CD4-positive, CD25-positive, alpha-beta regulatory T cell (primary cell): ENCODE data around the gene CTRB2. TPM values are rescaled to one million over a fixed set of nuclear protein-coding genes. Genes with fewer than 3 reads are reported as not detected.

Experiments used
- ATAC-seq, 2 donors: fragments of 150-1000 bp; cut with Tn5 transposase; one replicate each; pipeline ENCODE4 v1.10.0; 2021; ENCODE audit warnings: low read depth in 2 of 2, moderate number of reproducible peaks in 2 of 2, moderate library complexity in 1 of 2
- DNase-seq, 3 donors: peaks; one replicate each; pipeline versions ENCODE4 v3.0.0 to v3.0.0-alpha.2; 2012 to 2022; ENCODE audit warnings: mixed read lengths in 1 of 3
- H3K27ac ChIP-seq: one replicate; pipeline ENCODE4 v1.7.0; 2013; ENCODE audit warnings: mild to moderate bottlenecking, low read length; ENCODE audit not compliant: insufficient read depth, poor library complexity, severe bottlenecking
- H3K27me3 ChIP-seq: one replicate; pipeline ENCODE4 v1.7.0; 2013; ENCODE audit warnings: low read length; ENCODE audit not compliant: control insufficient read depth, insufficient read depth
- H3K36me3 ChIP-seq: one replicate; pipeline ENCODE4 v1.7.0; 2013; ENCODE audit warnings: mild to moderate bottlenecking, low read length, moderate library complexity; ENCODE audit not compliant: control insufficient read depth, insufficient read depth
- H3K4me1 ChIP-seq: 2 replicates; pipeline ENCODE4 v1.7.0; 2013; ENCODE audit warnings: mild to moderate bottlenecking, low read length; ENCODE audit not compliant: insufficient read depth, control insufficient read depth, poor library complexity, severe bottlenecking
- H3K4me3 ChIP-seq: one replicate; pipeline ENCODE4 v1.7.0; 2013; ENCODE audit warnings: low read depth, mild to moderate bottlenecking, low read length, moderate library complexity
- H3K9me3 ChIP-seq, 2 experiments: 1 replicate in 1 of 2; 2 replicates in 1 of 2; pipeline ENCODE4 v1.7.0; 2013; ENCODE audit warnings: low read length in 2 of 2, mild to moderate bottlenecking in 1 of 2, moderate library complexity in 1 of 2; ENCODE audit not compliant: control insufficient read depth in 2 of 2
- H3K27ac Mint-ChIP-seq, 3 donors: one replicate each; pipeline ENCODE4 v1.8.0; 2020 to 2022; ENCODE audit warnings: mild to moderate bottlenecking in 3 of 3, mixed read lengths in 3 of 3, moderate library complexity in 2 of 3
- H3K27me3 Mint-ChIP-seq: one replicate; pipeline ENCODE4 v1.8.0; 2022; ENCODE audit warnings: mild to moderate bottlenecking, mixed read lengths
- H3K36me3 Mint-ChIP-seq: one replicate; pipeline ENCODE4 v1.8.0; 2020; ENCODE audit warnings: mixed read lengths
- H3K4me1 Mint-ChIP-seq, 4 donors: one replicate each; pipeline ENCODE4 v1.8.0; 2020 to 2022; ENCODE audit warnings: mixed read lengths in 4 of 4, mild to moderate bottlenecking in 1 of 4
- H3K4me3 Mint-ChIP-seq, 4 donors: one replicate each; pipeline ENCODE4 v1.8.0; 2020 to 2022; ENCODE audit warnings: mild to moderate bottlenecking in 4 of 4, mixed read lengths in 4 of 4, moderate library complexity in 3 of 4
- H3K9me3 Mint-ChIP-seq, 7 donors: one replicate each; pipeline ENCODE4 v1.8.0; 2020 to 2022; ENCODE audit warnings: mixed read lengths in 7 of 7, mild to moderate bottlenecking in 3 of 7, moderate library complexity in 2 of 7
- polyA plus RNA-seq, 4 donors: library from polyadenylated mRNA; unstranded; fragments of 300-500 nt; fragmentation: Illumina TruSeq; gene quantifications; one replicate each; pipeline ENCODE4 v1.2.3, GENCODE V29; 2021
- total RNA-seq: library from RNA; stranded (reverse); gene quantifications from one replicate; pipeline ENCODE4 v1.2.3, GENCODE V29; 2022

The CTRB2 gene
- total and polyA plus RNA-seq, 5 donors from 2014 or later: not detected

GRCh38 chr16:75203667-75204409, 3.1 kb downstream of the CTRB2 start:
- no peak for ATAC-seq
- Histone ChIP-seq H3K27ac (no peak overlapping the region), H3K4me3 (no peak overlapping the region), H3K9me3 (no peaks in the 10 kb centered on the region), H3K36me3 (no peaks in the 10 kb centered on the region), H3K27me3 (no peaks in the 10 kb centered on the region), H3K4me1 (no peaks in the 10 kb centered on the region)
- Mint-ChIP-seq H3K27ac (no peak overlapping the region), H3K36me3 (no peaks in the 10 kb centered on the region), H3K9me3 (no peaks in the 10 kb centered on the region), H3K4me1 (peaks cover 5 to 19% (median 12%) of the 10 kb centered on the region in 4 donors), H3K4me3 (no peak overlapping the region), H3K27me3 (peaks cover 6% of the 10 kb centered on the region)
- no peak for DNase-seq

GRCh38 chr16:75203096-75203495, 3.9 kb downstream of the CTRB2 start:
- no peaks in the 10 kb centered on the region for H3K36me3 Mint-ChIP-seq
- H3K27ac Mint-ChIP-seq: no peak overlapping the region
- peak overlapping the region in 1 of 4 donors; percentile 54 for H3K4me3 Mint-ChIP-seq

GRCh38 chr16:75202069-75202590, 4.8 kb downstream of the CTRB2 start:
- H3K9me3 ChIP-seq: no peaks in the 10 kb centered on the region
- ATAC-seq: no peak
- no peaks in the 10 kb centered on the region for H3K36me3 ChIP-seq
- H3K27me3 ChIP-seq: peaks cover 5% of the 10 kb centered on the region
- Mint-ChIP-seq H3K27ac (peak overlapping the region in 1 of 3 donors; percentile 20), H3K27me3 (peaks cover 13% of the 10 kb centered on the region), H3K4me1 (peaks cover 5 to 19% (median 12%) of the 10 kb centered on the region in 4 donors), H3K36me3 (no peaks in the 10 kb centered on the region), H3K4me3 (no peak overlapping the region), H3K9me3 (no peaks in the 10 kb centered on the region)
- H3K27ac ChIP-seq: no peak overlapping the region
- DNase-seq: no peak
- H3K4me3 ChIP-seq: no peak overlapping the region
- no peaks in the 10 kb centered on the region for H3K4me1 ChIP-seq

More at GRCh38 chr16:75203096-75203495, 3.9 kb downstream of the CTRB2 start:
- H3K27me3 ChIP-seq: peaks cover under 1% of the 10 kb centered on the region
- Mint-ChIP-seq H3K9me3 (no peaks in the 10 kb centered on the region), H3K27me3 (peaks cover 10% of the 10 kb centered on the region), H3K4me1 (peaks cover 5 to 19% (median 12%) of the 10 kb centered on the region in 4 donors)
- DNase-seq (no peak), ATAC-seq (no peak)
- no peaks in the 10 kb centered on the region for H3K9me3 ChIP-seq
- H3K27ac ChIP-seq: no peak overlapping the region
- no peaks in the 10 kb centered on the region for H3K36me3 ChIP-seq
- H3K4me1 ChIP-seq: no peaks in the 10 kb centered on the region
- no peak overlapping the region for H3K4me3 ChIP-seq

GRCh38 chr16:75198135-75198600, 8.8 kb downstream of the CTRB2 start:
- H3K9me3 Mint-ChIP-seq: no peaks in the 10 kb centered on the region
- peaks cover 25% of the 10 kb centered on the region for H3K27me3 Mint-ChIP-seq
- H3K4me3 Mint-ChIP-seq: no peak overlapping the region
- Histone ChIP-seq H3K27ac (no peak overlapping the region), H3K4me1 (no peaks in the 10 kb centered on the region), H3K36me3 (no peaks in the 10 kb centered on the region), H3K27me3 (peaks cover 5% of the 10 kb centered on the region), H3K9me3 (no peaks in the 10 kb centered on the region), H3K4me3 (no peak overlapping the region)
- DNase-seq: no peak
- no peak for ATAC-seq
- H3K4me1 Mint-ChIP-seq: peaks cover 5 to 19% (median 12%) of the 10 kb centered on the region in 4 donors
- peak overlapping the region in 1 of 3 donors; percentile 18 for H3K27ac Mint-ChIP-seq
- no peaks in the 10 kb centered on the region for H3K36me3 Mint-ChIP-seq

- no peaks in the 10 kb centered on the region for H3K9me3 ChIP-seq
- no peak overlapping the region for H3K4me3 ChIP-seq
These were observed 9.3 kb downstream of the CTRB2 start for GRCh38 chr16:75197522-75198134.

GRCh38 chr16:75196836-75197235, 10.1 kb downstream of the CTRB2 start:
- no peaks in the 10 kb centered on the region for H3K4me1 ChIP-seq
- H3K4me3 ChIP-seq: no peak overlapping the region
- no peaks in the 10 kb centered on the region for H3K36me3 Mint-ChIP-seq
- DNase-seq (no peak), ATAC-seq (no peak)
- H3K4me1 Mint-ChIP-seq: peaks cover 5 to 17% (median 10%) of the 10 kb centered on the region in 4 donors
- no peak overlapping the region for H3K27ac ChIP-seq
- no peak overlapping the region for H3K4me3 Mint-ChIP-seq
- peaks cover 5% of the 10 kb centered on the region for H3K27me3 ChIP-seq
- no peaks in the 10 kb centered on the region for H3K36me3 ChIP-seq
- H3K27me3 Mint-ChIP-seq: peaks cover 25% of the 10 kb centered on the region
- H3K9me3 ChIP-seq: no peaks in the 10 kb centered on the region
- H3K9me3 Mint-ChIP-seq: no peaks in the 10 kb centered on the region
- H3K27ac Mint-ChIP-seq: no peak overlapping the region

More at GRCh38 chr16:75197522-75198134, 9.3 kb downstream of the CTRB2 start:
- Mint-ChIP-seq H3K36me3 (no peaks in the 10 kb centered on the region), H3K27me3 (peaks cover 25% of the 10 kb centered on the region), H3K27ac (peak overlapping the region in 2 of 3 donors; percentile 18 to 76), H3K4me3 (no peak overlapping the region), H3K9me3 (no peaks in the 10 kb centered on the region), H3K4me1 (peaks cover 5 to 19% (median 12%) of the 10 kb centered on the region in 4 donors)
- Histone ChIP-seq H3K27me3 (peaks cover 5% of the 10 kb centered on the region), H3K36me3 (no peaks in the 10 kb centered on the region), H3K27ac (no peak overlapping the region), H3K4me1 (no peaks in the 10 kb centered on the region)
- DNase-seq (no peak), ATAC-seq (no peak)

GRCh38 chr16:75195811-75196790, 10.9 kb downstream of the CTRB2 start:
- Histone ChIP-seq H3K4me3 (no peak overlapping the region), H3K4me1 (no peaks in the 10 kb centered on the region), H3K27me3 (peaks cover 5% of the 10 kb centered on the region), H3K36me3 (no peaks in the 10 kb centered on the region), H3K27ac (no peak overlapping the region), H3K9me3 (no peaks in the 10 kb centered on the region)
- DNase-seq (no peak), ATAC-seq (no peak)
- Mint-ChIP-seq H3K9me3 (no peaks in the 10 kb centered on the region), H3K27me3 (peaks cover 25% of the 10 kb centered on the region), H3K4me1 (peaks cover 4 to 11% (median 8%) of the 10 kb centered on the region in 4 donors), H3K4me3 (no peak overlapping the region), H3K27ac (no peak overlapping the region), H3K36me3 (no peaks in the 10 kb centered on the region)
